Activated CD8-positive, alpha-beta memory T cell treated with anti-CD3 and anti-CD28 coated beads for 1 hour (primary cell): Measurements from ENCODE around the gene BEAN1.

Experiments used
- DNase-seq, 2 donors: peaks; one replicate each; pipeline ENCODE4 v3.0.0-alpha.2; 2020; ENCODE audit warnings: low read depth in 1 of 2; ENCODE audit errors: extremely low read depth in 1 of 2

The BEAN1 gene

GRCh38 chr16:66416939-66417700 lies 10.0 kb upstream of the BEAN1 start:
- no peak for DNase-seq

GRCh38 chr16:66418165-66418962 lies 8.7 kb upstream of the BEAN1 start:
- DNase-seq, result no peak

DNA sequence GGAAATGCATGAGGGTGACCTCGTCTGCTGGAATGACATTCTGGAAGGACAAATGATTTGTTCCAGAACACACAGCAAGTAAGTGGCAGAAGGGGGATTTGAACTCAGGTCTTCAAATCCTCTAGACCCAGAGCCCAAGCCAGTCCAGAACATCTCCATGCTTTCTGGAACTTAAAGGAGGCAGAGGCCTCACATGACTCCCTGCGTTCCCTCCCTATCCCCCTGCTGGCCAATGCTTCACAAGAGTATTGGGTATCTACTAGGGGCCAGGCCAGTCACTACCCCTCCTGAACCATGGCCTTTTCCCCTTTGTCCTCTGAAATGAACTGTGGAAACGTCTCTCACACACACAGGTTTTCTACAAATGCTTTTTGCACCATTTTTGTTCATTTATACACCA lies 7.6 kb upstream of the BEAN1 start:
- DNase-seq, result no peak

GRCh38 chr16:66420396-66420795 lies 6.7 kb upstream of the BEAN1 start:
- no peak for DNase-seq

DNA sequence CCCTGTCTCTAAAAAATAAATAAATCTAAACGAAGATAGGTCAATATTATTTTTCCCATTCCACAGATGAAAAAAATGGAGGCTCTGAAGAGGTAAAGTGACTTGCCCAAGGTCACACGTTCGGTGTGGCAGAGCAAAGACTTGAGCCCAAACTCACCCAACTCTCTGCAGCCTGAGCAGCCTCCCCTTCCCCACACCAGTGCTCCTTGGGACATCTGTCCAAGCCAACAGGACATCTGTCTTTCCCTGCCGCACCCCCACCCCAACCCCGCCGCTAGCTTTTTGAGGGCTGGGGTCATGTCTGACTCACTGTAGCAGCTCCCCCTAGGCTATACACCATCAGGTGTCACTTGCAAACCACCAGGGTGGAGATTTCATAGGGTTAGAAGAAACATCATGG lies 5.2 kb upstream of the BEAN1 start:
- DNase-seq, result no peak

DNA sequence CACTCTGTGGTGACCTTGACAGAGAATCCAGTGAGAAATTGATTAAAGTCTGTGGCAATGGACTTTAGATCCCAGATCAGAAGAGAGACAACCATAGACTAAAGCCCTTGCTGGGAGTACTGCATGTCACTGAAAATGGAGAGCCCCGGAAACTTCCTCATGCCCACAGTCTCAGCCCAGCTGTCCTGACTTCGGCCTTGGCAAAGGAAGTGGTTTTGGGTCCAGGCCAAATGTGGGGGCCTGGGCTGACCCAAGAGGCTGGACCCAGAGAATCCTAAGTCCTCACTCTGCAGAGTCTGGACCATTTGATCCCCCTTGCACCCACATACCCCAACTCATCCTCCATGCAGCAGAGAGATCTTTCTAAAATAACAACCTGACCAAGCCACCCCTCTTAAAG lies 4.7 kb upstream of the BEAN1 start:
- DNase-seq, result no peak

DNA sequence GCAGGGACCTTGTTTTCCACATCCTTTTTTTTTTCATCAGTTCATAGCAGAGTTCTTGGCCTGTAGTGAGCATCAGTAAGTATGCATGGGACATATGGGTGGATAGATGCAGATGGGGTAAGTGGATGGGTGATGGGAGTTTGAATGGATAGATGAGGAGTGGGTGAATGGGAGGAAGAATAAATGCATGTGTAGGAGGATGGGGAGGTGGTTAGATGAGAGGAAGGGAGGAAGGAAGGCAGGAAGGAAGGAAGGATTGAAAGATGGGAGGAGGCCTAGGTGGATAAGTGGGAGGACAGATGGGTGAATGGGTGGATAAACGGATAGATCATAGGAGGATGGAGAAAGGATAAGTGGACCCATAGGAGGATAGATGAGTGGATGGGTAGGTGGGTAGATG lies 3.9 kb upstream of the BEAN1 start:
- DNase-seq, result no peak

DNA sequence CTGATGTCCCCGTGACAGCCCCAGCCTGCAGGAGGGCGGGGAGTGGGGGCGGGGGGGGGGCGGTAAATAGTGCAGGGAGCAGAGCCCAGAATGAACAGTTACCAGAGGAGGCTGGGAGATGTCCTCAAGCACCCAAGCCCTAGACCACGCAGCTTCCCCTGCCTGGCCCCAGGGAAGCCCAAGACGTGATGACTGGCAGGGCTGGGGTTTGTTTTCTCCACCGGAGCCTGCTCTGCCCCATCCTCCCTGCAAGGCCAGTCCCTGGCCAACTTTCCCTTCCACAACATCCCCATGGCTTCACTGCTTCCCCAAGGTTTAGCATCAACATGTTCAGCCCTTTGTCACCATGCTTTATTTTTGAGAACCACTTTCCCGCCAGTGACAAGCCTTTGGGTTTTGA lies 1.4 kb upstream of the BEAN1 start:
- no peak for DNase-seq

- no peak for DNase-seq
Observed at GRCh38 chr16:66426112-66427035, 721 bp upstream of the BEAN1 start.

- DNase-seq, result no peak
Observed at GRCh38 chr16:66427871-66428681, 981 bp downstream of the BEAN1 start.

DNA sequence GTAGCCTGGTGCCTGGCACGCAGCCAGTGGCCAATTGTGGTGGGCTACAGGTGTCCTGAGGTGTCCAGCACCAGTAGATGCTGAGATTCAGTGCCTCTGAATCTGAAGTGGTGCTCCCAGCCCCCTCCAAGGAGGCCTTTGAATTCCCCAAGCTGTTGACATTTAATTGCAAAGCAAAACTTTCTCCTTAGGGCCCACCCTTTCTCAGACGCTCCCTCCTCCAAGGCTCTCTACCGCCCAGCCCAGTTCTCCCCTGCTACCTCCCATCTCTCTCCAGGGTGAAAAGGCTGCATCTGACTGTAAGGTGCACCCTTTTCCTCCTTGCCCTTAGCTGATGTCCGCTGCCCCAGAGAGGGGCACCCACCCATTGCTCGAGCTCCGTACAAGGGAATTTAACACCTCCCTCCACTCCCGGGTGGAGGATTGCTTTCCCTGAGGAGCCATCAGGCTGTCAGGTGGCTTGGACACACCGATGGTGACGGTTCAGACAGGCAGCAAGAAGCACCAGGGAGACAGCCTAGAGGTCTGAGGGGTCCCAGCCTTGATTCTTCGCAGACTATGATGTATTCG lies 1.7 kb downstream of the BEAN1 start:
- no peak for DNase-seq

GRCh38 chr16:66429290-66429962 lies 2.3 kb downstream of the BEAN1 start:
- DNase-seq, result no peak

DNA sequence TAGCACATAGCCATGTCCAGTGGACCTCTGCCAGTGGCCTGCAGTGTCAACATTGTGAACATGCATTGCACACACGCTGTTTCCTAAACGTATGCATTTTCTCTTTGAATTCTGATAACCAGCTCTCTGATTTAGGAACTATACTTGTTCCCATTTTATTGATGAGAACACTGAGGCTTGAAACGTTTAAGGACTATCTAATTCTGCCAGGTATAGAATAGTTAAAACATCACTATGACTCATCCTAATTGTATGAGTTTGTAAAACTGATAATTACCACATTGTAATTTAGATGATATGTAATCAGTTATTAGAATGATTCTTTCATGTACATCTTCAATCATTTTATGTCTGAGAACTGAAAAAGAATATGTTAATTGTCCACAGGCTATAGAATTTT lies 3.1 kb downstream of the BEAN1 start:
- DNase-seq, result no peak

DNA sequence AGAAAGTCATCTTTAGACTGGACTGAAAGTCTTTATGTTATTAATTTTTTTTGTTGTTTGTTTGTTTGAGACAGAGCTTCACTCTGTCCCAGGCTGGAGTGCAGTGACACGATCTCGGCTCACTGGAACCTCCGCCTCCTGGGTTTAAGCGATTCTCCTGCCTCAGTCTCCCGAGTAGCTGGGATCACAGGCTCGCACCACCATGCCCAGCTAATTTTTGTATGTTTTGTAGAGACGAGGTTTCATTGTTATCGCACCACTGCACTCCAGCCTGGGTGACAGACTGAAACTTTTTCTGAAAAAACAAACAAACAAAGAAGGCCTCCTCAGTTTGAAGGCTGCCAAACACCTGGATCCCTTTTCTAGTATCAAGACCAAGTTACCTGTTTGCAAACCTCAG lies 4.7 kb downstream of the BEAN1 start:
- DNase-seq, result no peak

- DNase-seq, result no peak
Observed at GRCh38 chr16:66432429-66432828, 5.3 kb downstream of the BEAN1 start.

DNA sequence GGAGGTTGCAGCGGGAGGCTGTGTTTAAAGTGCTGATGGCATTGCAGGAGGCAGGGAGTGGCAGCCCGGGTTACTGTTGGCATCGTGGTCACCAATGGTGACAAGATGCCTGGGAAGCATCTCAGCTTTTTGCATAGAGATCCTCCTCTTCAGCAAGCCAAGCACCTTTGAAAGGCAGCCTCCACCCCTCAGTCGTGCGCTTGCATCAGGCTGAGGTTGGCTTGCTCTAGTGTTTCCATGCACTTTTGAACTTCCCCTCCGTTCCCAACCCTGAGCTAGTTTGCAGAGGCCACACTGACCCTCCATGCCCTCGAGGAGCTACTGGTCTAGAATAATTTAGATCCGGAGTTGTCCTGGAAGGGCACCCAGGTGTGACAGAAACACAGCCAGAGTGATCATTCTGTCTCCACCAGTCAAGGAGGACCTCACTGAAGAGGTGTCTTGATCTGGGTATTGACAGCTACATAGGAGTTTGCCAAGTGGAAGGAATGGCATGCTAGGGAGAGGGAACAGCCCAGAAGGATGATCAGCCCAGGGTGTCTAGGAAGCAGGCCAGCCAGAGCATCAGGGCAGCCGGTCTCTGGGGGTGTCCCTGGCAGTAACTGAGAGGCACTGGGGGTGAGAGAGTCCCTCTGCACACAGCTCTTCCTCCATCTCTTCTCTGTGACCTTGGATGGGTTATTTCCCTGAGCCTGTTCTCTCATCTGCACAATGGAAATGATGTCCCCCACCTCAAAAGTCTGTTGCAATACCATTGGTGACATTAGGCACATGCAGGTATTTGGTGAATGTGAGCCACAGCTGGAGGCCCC lies 7.7 kb downstream of the BEAN1 start:
- DNase-seq, result no peak

DNA sequence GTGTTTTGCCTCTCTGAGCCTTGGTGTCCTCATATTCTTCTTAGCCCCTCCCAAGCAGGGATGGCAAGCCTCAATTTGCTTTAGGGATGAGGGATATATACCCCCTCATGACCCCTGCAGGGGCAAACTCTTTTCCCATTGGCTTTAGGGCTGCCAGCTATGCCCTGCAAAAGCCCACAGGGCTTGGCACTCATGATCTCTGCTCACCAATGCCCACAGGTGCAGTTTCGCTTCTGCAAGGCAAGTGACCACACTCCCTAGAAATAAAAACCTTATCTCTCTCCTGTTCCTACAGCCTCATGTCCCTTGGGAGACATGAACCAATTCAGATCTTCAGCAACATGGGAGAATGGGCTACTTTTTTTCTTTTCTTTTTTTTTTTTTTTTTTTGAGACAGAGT lies 8.8 kb downstream of the BEAN1 start:
- no peak for DNase-seq

DNA sequence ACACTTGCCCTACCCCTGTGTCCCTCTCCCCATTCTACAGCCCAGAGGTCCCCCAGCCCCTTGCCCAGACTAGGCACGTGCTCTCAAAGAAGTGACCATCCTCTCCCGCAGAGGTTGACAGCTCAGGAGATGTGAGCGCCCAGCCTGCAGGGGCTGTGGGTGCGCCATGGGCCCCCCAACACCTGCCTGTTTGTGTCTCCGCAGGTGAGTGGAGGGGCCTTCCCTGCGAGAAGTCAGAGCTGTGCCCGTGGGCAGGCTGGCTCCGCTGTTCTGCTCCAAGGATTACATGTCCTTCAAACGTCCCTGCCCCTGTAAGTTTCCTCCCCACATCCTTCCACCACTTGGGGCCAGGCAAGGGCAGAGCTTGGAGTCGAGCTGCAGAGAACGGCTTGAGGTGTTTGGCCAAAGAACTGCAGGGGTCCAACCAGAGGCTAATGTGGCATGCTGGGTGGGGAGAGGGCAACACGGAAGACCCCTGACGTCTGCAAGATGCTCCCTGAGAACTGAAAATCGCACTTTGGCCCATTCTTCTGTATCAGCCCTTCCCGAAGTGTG lies 10.4 kb downstream of the BEAN1 start:
- DNase-seq, result no peak

- no peak for DNase-seq
Observed at GRCh38 chr16:66438536-66438935, 11.4 kb downstream of the BEAN1 start.
